ENCODE results near the gene LRRC45.

Gene LRRC45

GRCh38 chr17:82008258-82008940 lies 14.7 kb upstream of the LRRC45 start:
- DNase-seq: no peak

- no peak for DNase-seq
Observed at GRCh38 chr17:82008941-82009405, 14.1 kb upstream of the LRRC45 start.

- DNase-seq: no peak
Observed at GRCh38 chr17:82009413-82009812, 13.7 kb upstream of the LRRC45 start.

- DNase-seq: no peak
Observed at GRCh38 chr17:82010575-82011525, 12.3 kb upstream of the LRRC45 start.

GRCh38 chr17:82011617-82012187 lies 11.4 kb upstream of the LRRC45 start:
- no peak for DNase-seq

GRCh38 chr17:82012261-82012639 lies 10.9 kb upstream of the LRRC45 start:
- no peak for DNase-seq

- DNase-seq: no peak
Observed at GRCh38 chr17:82012640-82013295, 10.3 kb upstream of the LRRC45 start.

- no peak for DNase-seq
Observed at GRCh38 chr17:82013341-82013740, 9.8 kb upstream of the LRRC45 start.

- no peak for DNase-seq
Observed at GRCh38 chr17:82013772-82014321, 9.3 kb upstream of the LRRC45 start.

- DNase-seq: no peak
Observed at GRCh38 chr17:82014432-82014831, 8.7 kb upstream of the LRRC45 start.

- DNase-seq: no peak
Observed at GRCh38 chr17:82014971-82015310, 8.2 kb upstream of the LRRC45 start.

GRCh38 chr17:82015311-82015971 lies 7.7 kb upstream of the LRRC45 start:
- no peak for DNase-seq

- DNase-seq: no peak
Observed at GRCh38 chr17:82016061-82016874, 6.8 kb upstream of the LRRC45 start.

- no peak for DNase-seq
Observed at GRCh38 chr17:82016875-82017459, 6.1 kb upstream of the LRRC45 start.

GRCh38 chr17:82017612-82018151 lies 5.4 kb upstream of the LRRC45 start:
- DNase-seq: no peak

- DNase-seq: no peak
Observed at GRCh38 chr17:82018152-82018988, 4.7 kb upstream of the LRRC45 start.

GRCh38 chr17:82018989-82019689 lies 4.0 kb upstream of the LRRC45 start:
- no peak for DNase-seq

- DNase-seq: peak; percentile 51
Observed at GRCh38 chr17:82019690-82020571, 3.2 kb upstream of the LRRC45 start.

All from CD4-positive, alpha-beta T cell treated with Interleukin-4 for 4 hours (primary cell).